Measurements from ENCODE around the gene ECPAS. TPM values are rescaled to one million over a fixed set of nuclear protein-coding genes. Genes with fewer than 3 reads are reported as not detected.

The ECPAS gene
- total RNA-seq, 1 experiment from 2014 or later: 116 TPM

GRCh38 chr9:111440226-111440625 lies 44.0 kb downstream of the ECPAS start:
- Histone ChIP-seq H3K4me1 (ENCODE audit: insufficient read depth, low read length, poor library complexity, severe bottlenecking) (peaks cover 19% of the 10 kb centered on the region), H3K27ac (ENCODE audit: low read depth, low read length, poor library complexity, severe bottlenecking) (no peak overlapping the region), H3K27me3 (replicated peaks; ENCODE audit: insufficient read depth, low read depth, low read length, poor library complexity) (no peaks in the 10 kb centered on the region), H3K9me3 (ENCODE audit: low read depth, low read length, poor library complexity, severe bottlenecking) (no peaks in the 10 kb centered on the region), H3K36me3 (ENCODE audit: insufficient read depth, low read length, poor library complexity, severe bottlenecking) (peaks cover 42% of the 10 kb centered on the region), H3K4me3 (ENCODE audit: low read depth, low read length, poor library complexity, severe bottlenecking) (no peak overlapping the region)
- ChIA-PET CTCF (no interaction called here), POLR2A (ENCODE audit: low non-redundant PET) (no interaction called here)
- no peak for DNase-seq (ENCODE audit: low spot score)
- TF ChIP-seq CTCF (conservative IDR thresholded peaks at IDR 0.05; ENCODE audit: low read depth, low read length): no peak
- TF ChIP-seq EZH2 (IDR thresholded peaks at IDR 0.05; ENCODE audit: borderline replicate concordance, low read depth, low read length, poor library complexity, severe bottlenecking): no peak
- no TSS peak for BruUV-seq (replicated peaks)
- intact Hi-C loops (cut with micrococcal nuclease; ENCODE audit: unreplicated experiment): no loop called here

- H3K9me3 ChIP-seq (ENCODE audit: low read depth, low read length, poor library complexity, severe bottlenecking): no peaks in the 10 kb centered on the region
- no TSS peak for BruUV-seq (replicated peaks)
- peak overlapping the region; percentile 3 for H3K27ac ChIP-seq (ENCODE audit: low read depth, low read length, poor library complexity, severe bottlenecking)
- CTCF ChIA-PET: no interaction called here
- no peak overlapping the region for H3K4me3 ChIP-seq (ENCODE audit: low read depth, low read length, poor library complexity, severe bottlenecking)
- H3K36me3 ChIP-seq (ENCODE audit: insufficient read depth, low read length, poor library complexity, severe bottlenecking): peaks cover 37% of the 10 kb centered on the region
- TF ChIP-seq EZH2 (IDR thresholded peaks at IDR 0.05; ENCODE audit: borderline replicate concordance, low read depth, low read length, poor library complexity, severe bottlenecking) (no peak), CTCF (conservative IDR thresholded peaks at IDR 0.05; ENCODE audit: low read depth, low read length) (no peak)
- intact Hi-C loops (cut with micrococcal nuclease; ENCODE audit: unreplicated experiment): no loop called here
- no peaks in the 10 kb centered on the region for H3K27me3 ChIP-seq (replicated peaks; ENCODE audit: insufficient read depth, low read depth, low read length, poor library complexity)
- peak; percentile 21 for DNase-seq (ENCODE audit: low spot score)
- POLR2A ChIA-PET (ENCODE audit: low non-redundant PET): no interaction called here
- H3K4me1 ChIP-seq (ENCODE audit: insufficient read depth, low read length, poor library complexity, severe bottlenecking): peaks cover 19% of the 10 kb centered on the region
Measured at GRCh38 chr9:111438541-111439235, 45.5 kb downstream of the ECPAS start.

- DNase-seq (ENCODE audit: low spot score): no peak
- intact Hi-C loops (cut with micrococcal nuclease; ENCODE audit: unreplicated experiment): no loop called here
- POLR2A ChIA-PET (ENCODE audit: low non-redundant PET): no interaction called here
Measured at GRCh38 chr9:111436571-111436970, 47.6 kb downstream of the ECPAS start.

More at GRCh38 chr9:111436571-111436970, 47.6 kb downstream of the ECPAS start:
- CTCF ChIA-PET: no interaction called here
- Histone ChIP-seq H3K27ac (ENCODE audit: low read depth, low read length, poor library complexity, severe bottlenecking) (no peak overlapping the region), H3K4me3 (ENCODE audit: low read depth, low read length, poor library complexity, severe bottlenecking) (no peak overlapping the region), H3K4me1 (ENCODE audit: insufficient read depth, low read length, poor library complexity, severe bottlenecking) (peaks cover 19% of the 10 kb centered on the region), H3K36me3 (ENCODE audit: insufficient read depth, low read length, poor library complexity, severe bottlenecking) (peaks cover 54% of the 10 kb centered on the region), H3K9me3 (ENCODE audit: low read depth, low read length, poor library complexity, severe bottlenecking) (no peaks in the 10 kb centered on the region), H3K27me3 (replicated peaks; ENCODE audit: insufficient read depth, low read depth, low read length, poor library complexity) (no peaks in the 10 kb centered on the region)
- TF ChIP-seq EZH2 (IDR thresholded peaks at IDR 0.05; ENCODE audit: borderline replicate concordance, low read depth, low read length, poor library complexity, severe bottlenecking) (no peak), CTCF (conservative IDR thresholded peaks at IDR 0.05; ENCODE audit: low read depth, low read length) (no peak)
- no TSS peak for BruUV-seq (replicated peaks)

Data from A673 (cell line).